Right lobe of liver (tissue), 6 donors: ENCODE measurements around the gene STAB1. TPM values are rescaled to one million over a fixed set of nuclear protein-coding genes. Genes with fewer than 3 reads are reported as not detected.
"Not testable (repeated sequence)": the region's sequence is repeated elsewhere in the genome, so short reads cannot be mapped to it uniquely, and the experiment has no call there.

Experiments
- ATAC-seq, 4 donors: fragments of 200-7000 bp; cut with Tn5 transposase; one replicate each; pipeline ENCODE4 v1.9.1; 2020; ENCODE audit warnings: mild to moderate bottlenecking in 4 of 4, moderate library complexity in 4 of 4
- DNase-seq, 3 donors: peaks; one replicate each; pipeline ENCODE4 v3.0.0-alpha.2; 2020
- H3K27ac ChIP-seq, 3 donors: fragments of 200-600 bp; one replicate each; pipeline ENCODE4 v1.8.0; 2022
- H3K27me3 ChIP-seq, 2 donors: fragments of 200-600 bp; one replicate each; pipeline ENCODE4 v1.8.0; 2022
- H3K36me3 ChIP-seq, 4 donors: fragments of 200-600 bp; sonication (generic) in 1 of 4; one replicate each; pipeline versions ENCODE4 v1.5.1 to v1.8.0; 2017 to 2022; ENCODE audit warnings: control low read depth in 1 of 4
- H3K4me1 ChIP-seq, 4 donors: fragments of 200-600 bp; sonication (generic) in 1 of 4; one replicate each; pipeline versions ENCODE4 v1.5.1 to v1.8.0; 2017 to 2022; ENCODE audit warnings: control low read depth in 1 of 4
- H3K4me3 ChIP-seq, 3 donors: fragments of 200-600 bp; one replicate each; pipeline ENCODE4 v1.8.0; 2022
- H3K9me3 ChIP-seq, 4 donors: fragments of 200-600 bp; sonication (generic) in 1 of 4; one replicate each; pipeline versions ENCODE4 v1.5.1 to v1.8.0; 2017 to 2022; ENCODE audit warnings: control low read depth in 1 of 4
- POLR2A ChIP-seq: fragments of 450-650 bp; IDR thresholded peaks from one replicate; pipeline ENCODE4 v1.6.1; 2017; ENCODE audit warnings: antibody characterized with exemption, mild to moderate bottlenecking
- WGBS: methylation state at CpG from one replicate; pipeline ENCODE4 v1.1.6; 2018; ENCODE audit warnings: low coverage, low lambda C conversion rate; ENCODE audit not compliant: insufficient coverage; ENCODE audit errors: missing lambda C conversion rate; 5-methylcytosine and 5-hydroxymethylcytosine counted together
- intact Hi-C, 2 donors: fragments of 100-400 bp; cut with DNase I; formaldehyde crosslinking; loops; one replicate each; pipeline versions ENCODE4 v1.11.2 to v1.14.1; 2022
- total RNA-seq, 6 experiments: library from RNA; depleted of rRNA in 2 of 6; stranded (reverse); fragments of >200 nt in 2 of 6; fragmentation: NEBNext Ultra II Directional in 3 of 6; extraction: Animal tissue kit (Norgen Biotek cat#: 25700) in 3 of 6; gene quantifications; one replicate each; pipeline versions ENCODE4 v1.1.0 to v1.2.4, GENCODE V29; 2016 to 2023
- TF ChIP-seq, protein P1 (sequence below), 4 donors: fragments of 200-600 bp in 3 of 4; fragments of 450-650 bp in 1 of 4; IDR thresholded peaks; one replicate each; pipeline versions ENCODE4 v1.5.1 to v1.8.0; 2016 to 2022; ENCODE audit warnings: antibody characterized with exemption in 4 of 4, mild to moderate bottlenecking in 2 of 4
- donor health status: DM: no; HTN: yes; CAD: no.
- donor health status: DM: no; HTN: no; CAD: no.
- donor health status: DM: no; HTN: no; CAD: no.
- donor health status: DM: no; HTN: yes; CAD: no.
- donor health status: DM: no; HTN: yes; CAD: no.

STAB1 gene
- total RNA-seq, 6 experiments from 2014 or later = 60.7 to 268 (median 92.5) TPM

DNA sequence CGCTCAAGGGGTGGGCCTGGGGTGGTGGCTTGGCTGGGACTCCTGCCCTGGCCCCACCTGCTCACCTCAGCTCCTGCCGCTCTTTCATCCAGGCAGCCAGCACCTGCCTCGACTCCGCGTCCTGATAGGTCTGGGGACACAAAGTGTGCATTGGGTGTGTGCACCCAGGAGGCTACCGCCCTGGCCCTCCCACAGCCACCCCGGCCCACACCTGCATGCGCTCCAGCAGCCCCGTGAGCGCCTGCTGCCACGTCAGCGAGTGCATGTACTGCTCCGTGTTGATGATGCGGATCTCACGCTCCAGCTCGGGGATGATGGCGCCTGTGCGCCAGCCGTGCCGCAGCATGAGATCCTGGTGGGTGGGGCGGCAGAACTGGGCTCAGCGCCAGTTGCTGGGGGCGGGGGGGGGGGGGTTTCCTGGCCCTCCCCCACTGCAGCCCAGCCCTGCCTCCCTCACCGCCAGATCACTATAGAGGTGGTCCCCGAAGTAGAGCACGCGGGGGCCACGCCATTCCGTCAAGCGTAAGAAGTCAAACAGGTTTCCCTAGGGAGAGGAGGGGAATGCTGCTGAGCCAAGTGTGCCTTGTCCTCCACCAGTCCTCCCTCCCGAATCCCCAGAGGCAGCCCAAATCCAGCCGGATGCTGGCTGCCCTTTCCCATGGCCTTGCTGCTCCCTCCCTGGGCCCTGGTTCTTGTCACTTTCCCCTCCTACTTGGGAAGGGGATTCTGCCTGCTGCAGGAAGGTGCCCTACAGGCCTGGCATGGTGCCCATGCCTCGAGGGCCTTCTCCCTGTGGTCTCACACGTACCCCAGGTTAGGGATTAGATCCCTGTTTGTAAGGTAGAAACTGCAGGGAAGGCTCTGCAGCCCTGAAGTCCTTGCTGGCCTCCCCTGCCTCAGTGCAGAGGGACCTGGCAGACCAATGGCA is 29.9 kb downstream of the STAB1 start:
- DNase-seq (peak in 2 of 3 donors; percentile 41 to 56), ATAC-seq (peak in 1 of 4 donors; percentile 22)
- 57% methylated on average over 8 of the region's 34 CpGs for WGBS
- Histone ChIP-seq H3K9me3 (no peaks in the 10 kb centered on the region), H3K4me1 (no peaks in the 10 kb centered on the region), H3K27ac (peak overlapping the region in 1 of 3 donors; percentile 28), H3K36me3 (no peaks in the 10 kb centered on the region), H3K4me3 (no peak overlapping the region), H3K27me3 (no peaks in the 10 kb centered on the region)
- intact Hi-C loops = no loop called here
- TF ChIP-seq POLR2A = no peak
- TF ChIP-seq, protein P1, sequence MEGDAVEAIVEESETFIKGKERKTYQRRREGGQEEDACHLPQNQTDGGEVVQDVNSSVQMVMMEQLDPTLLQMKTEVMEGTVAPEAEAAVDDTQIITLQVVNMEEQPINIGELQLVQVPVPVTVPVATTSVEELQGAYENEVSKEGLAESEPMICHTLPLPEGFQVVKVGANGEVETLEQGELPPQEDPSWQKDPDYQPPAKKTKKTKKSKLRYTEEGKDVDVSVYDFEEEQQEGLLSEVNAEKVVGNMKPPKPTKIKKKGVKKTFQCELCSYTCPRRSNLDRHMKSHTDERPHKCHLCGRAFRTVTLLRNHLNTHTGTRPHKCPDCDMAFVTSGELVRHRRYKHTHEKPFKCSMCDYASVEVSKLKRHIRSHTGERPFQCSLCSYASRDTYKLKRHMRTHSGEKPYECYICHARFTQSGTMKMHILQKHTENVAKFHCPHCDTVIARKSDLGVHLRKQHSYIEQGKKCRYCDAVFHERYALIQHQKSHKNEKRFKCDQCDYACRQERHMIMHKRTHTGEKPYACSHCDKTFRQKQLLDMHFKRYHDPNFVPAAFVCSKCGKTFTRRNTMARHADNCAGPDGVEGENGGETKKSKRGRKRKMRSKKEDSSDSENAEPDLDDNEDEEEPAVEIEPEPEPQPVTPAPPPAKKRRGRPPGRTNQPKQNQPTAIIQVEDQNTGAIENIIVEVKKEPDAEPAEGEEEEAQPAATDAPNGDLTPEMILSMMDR (IDR thresholded peaks at IDR 0.05) = no peak

GRCh38 chr3:52525680-52526561 is 30.8 kb downstream of the STAB1 start:
- Histone ChIP-seq H3K36me3 (no peaks in the 10 kb centered on the region), H3K9me3 (no peaks in the 10 kb centered on the region), H3K4me3 (no peak overlapping the region), H3K27ac (peak overlapping the region in 1 of 3 donors; percentile 28), H3K4me1 (no peaks in the 10 kb centered on the region), H3K27me3 (no peaks in the 10 kb centered on the region)
- peak in 1 of 4 donors; percentile 0 for ATAC-seq
- DNase-seq = peak in 1 of 3 donors; percentile 17
- TF ChIP-seq POLR2A = no peak
- TF ChIP-seq, protein P1 (IDR thresholded peaks at IDR 0.05) = no peak
- WGBS = 36% methylated on average over 2 of the region's 9 CpGs
- intact Hi-C loops = no loop called here

- H3K27me3 ChIP-seq, ATAC-seq, H3K4me3 ChIP-seq, H3K9me3 ChIP-seq, H3K36me3 ChIP-seq, H3K4me1 ChIP-seq, intact Hi-C loops, H3K27ac ChIP-seq, DNase-seq: not testable (repeated sequence)
- WGBS = 86% methylated on average over 5 of the region's 5 CpGs
Measured at GRCh38 chr3:52526671-52527038, 31.5 kb downstream of the STAB1 start.

GRCh38 chr3:52527039-52527731 is 32.0 kb downstream of the STAB1 start:
- Histone ChIP-seq H3K36me3 (no peaks in the 10 kb centered on the region), H3K4me3 (no peak overlapping the region), H3K27me3 (no peaks in the 10 kb centered on the region), H3K27ac (no peak overlapping the region), H3K4me1 (no peaks in the 10 kb centered on the region), H3K9me3 (no peaks in the 10 kb centered on the region)
- 87% methylated on average over 3 of the region's 14 CpGs for WGBS
- peak; percentile 21 to 55 (median 44) for DNase-seq
- peak in 3 of 4 donors; percentile 1 to 32 (median 22) for ATAC-seq
- intact Hi-C loops = no loop called here
- TF ChIP-seq, protein P1 (IDR thresholded peaks at IDR 0.05) = no peak
- no peak for TF ChIP-seq POLR2A
